ENCODE measurements around the gene FCN1. TPM values are rescaled to one million over a fixed set of nuclear protein-coding genes. Genes with fewer than 3 reads are reported as not detected.

Gene FCN1
- total RNA-seq, 4 donors from 2014 or later = 2.0 to 10.5 (median 4.3) TPM

DNA sequence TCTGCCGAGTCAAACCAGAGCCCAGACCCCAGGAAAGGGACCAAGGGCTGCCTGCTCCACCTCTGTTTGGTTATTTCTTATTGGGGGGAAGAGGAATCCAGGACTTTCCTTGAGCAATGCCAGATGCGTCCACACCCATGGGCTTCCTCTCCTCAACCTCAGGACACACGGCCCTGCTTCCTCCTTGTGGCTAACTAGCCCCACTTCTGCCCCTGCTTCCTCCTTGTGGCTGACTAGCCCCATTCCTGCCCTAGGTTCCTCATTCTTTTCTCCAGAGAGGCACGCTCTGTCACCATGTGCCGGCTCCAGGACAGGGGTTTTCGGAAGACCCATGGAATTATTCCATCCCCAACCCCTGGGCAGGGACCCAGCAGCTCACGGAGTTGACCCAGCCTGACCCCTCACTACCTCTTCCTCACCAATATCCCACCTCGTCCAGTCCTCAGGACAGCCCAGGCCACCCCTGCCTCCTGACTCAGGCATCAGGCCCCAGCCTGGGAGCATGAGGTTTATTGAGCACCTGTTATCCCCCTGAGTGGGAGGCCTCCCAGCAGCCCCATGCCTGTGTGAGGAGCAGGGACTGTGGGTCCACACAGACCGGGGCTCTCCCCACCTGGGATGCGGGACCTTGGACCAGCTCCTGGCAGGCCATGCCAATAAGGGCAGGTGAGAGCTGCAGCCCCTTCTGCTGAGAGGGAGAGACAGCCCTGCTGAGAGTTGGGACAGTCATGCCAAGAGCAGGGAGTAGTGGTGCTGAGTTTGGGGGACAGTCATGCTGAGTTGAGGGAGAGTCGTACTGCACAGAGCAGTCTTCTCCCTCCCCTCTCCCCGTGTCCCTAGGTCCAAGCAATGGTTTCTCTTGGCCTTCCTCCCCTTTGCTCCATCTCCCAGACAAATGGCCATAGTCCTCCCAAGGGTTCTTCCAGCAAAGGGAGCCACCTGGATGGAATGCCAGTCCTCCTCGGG is 11.8 kb upstream of the FCN1 start:
- TF ChIP-seq, protein P1, sequence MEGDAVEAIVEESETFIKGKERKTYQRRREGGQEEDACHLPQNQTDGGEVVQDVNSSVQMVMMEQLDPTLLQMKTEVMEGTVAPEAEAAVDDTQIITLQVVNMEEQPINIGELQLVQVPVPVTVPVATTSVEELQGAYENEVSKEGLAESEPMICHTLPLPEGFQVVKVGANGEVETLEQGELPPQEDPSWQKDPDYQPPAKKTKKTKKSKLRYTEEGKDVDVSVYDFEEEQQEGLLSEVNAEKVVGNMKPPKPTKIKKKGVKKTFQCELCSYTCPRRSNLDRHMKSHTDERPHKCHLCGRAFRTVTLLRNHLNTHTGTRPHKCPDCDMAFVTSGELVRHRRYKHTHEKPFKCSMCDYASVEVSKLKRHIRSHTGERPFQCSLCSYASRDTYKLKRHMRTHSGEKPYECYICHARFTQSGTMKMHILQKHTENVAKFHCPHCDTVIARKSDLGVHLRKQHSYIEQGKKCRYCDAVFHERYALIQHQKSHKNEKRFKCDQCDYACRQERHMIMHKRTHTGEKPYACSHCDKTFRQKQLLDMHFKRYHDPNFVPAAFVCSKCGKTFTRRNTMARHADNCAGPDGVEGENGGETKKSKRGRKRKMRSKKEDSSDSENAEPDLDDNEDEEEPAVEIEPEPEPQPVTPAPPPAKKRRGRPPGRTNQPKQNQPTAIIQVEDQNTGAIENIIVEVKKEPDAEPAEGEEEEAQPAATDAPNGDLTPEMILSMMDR (IDR thresholded peaks at IDR 0.05; ENCODE audit: low read depth) = no peak

DNA sequence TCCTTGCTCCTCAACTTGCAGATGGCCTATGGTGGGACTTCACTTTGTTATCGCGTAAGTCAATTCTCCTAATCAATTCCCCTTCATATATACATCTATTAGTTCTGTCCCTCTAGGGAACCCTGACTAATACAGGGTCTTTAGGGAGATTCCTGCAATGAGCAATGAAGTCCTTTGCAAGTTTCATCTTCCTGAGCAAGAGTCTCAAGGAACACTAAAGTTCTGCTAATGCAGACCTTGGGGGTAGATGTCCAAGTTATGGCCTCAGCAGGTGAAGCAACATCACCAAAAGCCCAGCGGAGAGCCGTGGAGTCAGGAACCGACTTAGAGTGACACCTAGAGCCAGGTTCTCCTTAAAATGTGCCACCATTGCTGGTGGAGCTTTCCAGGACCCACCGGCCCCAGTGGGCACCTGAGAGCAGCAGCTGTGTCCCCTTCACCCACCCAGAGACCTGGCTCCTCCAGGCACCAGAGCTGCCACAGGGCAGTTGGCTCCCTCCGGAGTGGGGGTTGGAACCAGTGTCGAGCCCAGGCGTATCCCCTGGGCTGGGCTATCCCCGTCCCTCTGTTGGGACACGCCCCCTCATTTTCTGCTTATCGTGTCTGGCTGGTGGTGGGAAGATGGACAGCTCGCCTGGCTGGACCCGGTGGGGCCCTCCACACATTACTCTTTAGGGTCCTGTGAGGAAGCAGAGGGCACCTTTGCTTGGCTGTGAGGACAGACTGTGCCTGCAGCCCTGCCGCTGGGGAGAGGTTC is 10.9 kb upstream of the FCN1 start:
- TF ChIP-seq, protein P1 (IDR thresholded peaks at IDR 0.05; ENCODE audit: low read depth) = no peak

DNA sequence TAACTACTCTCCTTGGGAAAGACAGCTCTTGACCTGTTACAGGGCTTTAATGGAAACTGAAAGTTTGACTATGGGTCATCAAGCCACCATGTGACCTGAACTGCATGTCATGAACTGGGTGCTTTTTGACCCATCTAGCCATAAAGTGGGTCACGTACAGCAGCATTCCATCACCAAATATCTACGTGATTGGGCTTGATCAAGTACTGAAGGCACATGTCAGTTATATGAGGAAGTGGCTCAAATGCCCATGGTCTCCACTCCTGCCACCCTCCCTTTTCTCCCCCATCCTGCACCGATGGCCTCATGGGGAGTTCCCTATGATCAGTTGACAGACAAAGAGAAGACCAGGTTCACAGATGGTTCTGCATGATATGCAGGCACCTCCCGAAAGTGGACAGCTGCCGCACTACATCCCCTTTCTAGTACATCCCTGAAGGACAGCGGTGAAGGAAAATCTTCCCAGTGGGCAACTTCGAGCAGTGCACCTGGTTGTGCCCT is 7.3 kb upstream of the FCN1 start:
- TF ChIP-seq, protein P1 (IDR thresholded peaks at IDR 0.05; ENCODE audit: low read depth) = no peak

DNA sequence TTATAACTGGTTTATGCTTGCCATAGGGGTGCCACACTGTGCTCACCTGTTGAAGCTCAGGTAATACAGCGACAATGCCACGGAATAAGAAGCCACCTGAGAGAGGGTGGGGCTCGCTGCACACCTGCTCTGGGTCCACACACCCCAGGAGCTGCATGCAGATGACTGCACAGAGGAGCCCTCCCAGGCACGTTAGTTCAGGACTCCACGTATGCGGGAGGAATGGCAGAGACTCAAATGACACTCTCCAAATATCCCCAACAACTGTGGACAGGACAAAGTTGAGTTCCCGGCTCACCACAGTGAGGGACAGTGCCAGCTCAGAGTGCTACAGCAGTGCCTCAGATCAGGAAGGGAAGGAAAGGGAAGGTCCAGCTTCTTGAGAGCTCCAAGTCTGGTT is 5.8 kb upstream of the FCN1 start:
- TF ChIP-seq, protein P1 (IDR thresholded peaks at IDR 0.05; ENCODE audit: low read depth) = no peak

DNA sequence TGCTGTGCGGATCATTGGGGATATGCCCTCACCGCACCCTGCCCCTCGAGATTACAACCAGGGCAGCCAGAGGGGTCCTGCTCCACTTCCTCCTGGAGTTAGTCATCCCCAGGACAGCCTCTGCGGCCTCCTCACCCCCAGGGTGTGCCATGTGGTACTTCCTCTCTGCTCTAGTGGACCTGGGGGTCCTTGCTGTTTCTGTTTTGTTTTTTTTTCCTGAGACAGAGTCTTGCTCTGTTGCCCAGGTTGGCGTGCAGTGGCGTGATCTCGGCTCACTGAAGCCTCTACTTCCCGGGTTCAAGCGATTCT is 5.2 kb upstream of the FCN1 start:
- TF ChIP-seq, protein P1 (IDR thresholded peaks at IDR 0.05; ENCODE audit: low read depth) = no peak

DNA sequence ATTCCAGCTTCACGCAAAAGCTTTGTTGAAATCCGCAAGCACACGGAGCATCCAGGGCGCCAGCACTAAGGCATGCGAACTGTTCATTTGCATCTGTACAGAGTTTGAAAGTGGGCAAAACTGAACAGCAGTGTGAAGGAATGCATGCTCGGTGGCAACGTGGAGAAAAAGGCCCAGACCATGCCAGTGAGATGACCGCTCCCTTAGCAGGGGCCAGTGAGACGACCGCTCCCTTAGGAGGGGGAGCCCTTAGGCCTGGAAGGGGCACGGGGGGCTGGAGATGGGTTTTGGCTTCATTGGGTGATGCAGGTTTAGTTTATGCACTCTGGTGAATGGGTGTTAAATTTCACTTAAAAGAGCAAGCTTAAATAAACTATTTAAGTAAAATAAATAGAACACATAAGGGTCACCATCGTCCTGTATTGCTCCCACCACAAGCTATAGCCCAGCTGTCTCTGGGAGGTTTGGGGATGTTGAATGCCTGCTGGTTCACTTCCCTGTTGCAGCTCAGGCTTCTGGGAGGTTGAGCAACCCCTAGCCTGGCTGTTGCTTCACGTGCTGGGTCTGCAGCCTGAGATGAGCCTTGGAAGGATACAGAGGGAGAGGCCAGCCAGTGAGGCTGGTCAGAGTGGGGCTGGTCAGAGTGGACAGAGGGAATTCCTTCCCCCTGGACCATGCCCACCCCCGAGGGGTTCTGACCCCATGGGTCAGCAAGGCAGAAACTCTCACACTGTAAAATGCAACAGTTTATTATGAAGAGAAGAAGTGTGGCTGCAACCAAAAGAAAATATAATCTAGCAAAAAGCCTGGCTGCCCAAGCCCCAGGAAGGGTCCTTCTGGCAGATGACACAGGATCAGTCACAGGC is 4.6 kb upstream of the FCN1 start:
- TF ChIP-seq, protein P1 (IDR thresholded peaks at IDR 0.05; ENCODE audit: low read depth) = no peak
